ENCODE results near the gene AGAP3.

Gene AGAP3

DNA sequence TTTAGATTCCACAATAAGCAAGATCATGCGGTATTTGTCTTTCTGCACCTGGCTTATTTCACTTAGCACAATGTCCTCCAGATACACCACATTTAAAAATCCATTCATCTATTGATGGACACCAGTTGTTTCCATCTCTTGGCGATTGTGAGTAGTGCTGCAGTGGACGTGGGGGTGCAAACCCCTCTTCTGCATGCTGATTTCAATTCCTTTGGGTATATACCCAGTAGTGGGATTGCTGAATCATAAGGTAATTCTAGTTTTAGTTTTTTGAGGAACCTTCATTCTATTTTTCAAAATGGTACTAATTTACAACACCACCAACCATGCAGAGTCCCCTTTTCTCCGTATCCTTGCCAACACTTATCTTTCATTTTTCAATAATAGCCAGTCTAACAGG lies 102.8 kb downstream of the AGAP3 start:
- DNase-seq, result no peak

DNA sequence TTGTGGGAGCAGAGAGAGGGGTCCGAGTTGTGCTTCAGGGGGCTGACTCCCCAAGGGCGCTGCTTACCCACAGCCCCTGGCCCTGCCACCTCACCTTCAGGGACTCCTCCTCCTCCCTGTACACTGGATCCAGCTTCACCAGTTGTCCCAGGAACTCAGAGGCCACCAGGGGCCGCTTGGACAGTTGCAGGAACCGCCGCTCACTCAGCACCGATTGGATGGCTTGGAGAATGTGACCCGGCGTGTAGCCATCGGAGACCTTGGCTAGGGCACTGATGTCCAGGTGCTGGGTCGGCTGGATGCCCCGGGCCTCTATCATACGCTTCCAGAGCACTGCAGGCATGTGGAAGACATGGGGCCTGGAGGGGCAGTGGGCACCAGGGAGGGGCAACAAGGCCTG lies 105.3 kb downstream of the AGAP3 start:
- no peak for DNase-seq

DNA sequence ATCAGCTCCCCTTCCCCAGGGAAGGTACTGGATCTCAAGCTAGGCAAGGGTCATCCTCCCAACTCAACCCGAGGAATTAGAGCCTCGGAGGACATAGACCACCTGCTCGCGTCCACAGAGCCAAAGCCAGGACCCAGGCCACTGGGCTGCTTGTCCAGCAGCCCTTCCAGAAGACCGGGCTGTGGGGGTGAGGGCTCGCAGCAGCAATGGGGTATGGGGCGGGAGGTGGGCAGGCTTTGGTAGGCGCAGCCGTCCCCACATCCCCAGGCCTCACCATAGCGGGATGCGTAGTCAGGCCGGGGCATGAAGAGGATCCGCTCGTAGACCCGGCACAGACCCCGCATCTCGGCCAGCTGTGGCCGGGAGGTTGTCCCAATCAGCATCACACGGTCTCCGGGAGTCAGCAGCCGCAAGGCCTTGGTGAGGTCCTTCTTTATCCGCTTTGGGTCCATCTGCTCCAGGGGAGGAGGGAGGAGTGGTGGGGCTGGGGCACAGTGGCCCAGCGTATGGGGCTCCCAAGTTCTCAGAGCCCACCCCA lies 105.8 kb downstream of the AGAP3 start:
- DNase-seq, result no peak

DNA sequence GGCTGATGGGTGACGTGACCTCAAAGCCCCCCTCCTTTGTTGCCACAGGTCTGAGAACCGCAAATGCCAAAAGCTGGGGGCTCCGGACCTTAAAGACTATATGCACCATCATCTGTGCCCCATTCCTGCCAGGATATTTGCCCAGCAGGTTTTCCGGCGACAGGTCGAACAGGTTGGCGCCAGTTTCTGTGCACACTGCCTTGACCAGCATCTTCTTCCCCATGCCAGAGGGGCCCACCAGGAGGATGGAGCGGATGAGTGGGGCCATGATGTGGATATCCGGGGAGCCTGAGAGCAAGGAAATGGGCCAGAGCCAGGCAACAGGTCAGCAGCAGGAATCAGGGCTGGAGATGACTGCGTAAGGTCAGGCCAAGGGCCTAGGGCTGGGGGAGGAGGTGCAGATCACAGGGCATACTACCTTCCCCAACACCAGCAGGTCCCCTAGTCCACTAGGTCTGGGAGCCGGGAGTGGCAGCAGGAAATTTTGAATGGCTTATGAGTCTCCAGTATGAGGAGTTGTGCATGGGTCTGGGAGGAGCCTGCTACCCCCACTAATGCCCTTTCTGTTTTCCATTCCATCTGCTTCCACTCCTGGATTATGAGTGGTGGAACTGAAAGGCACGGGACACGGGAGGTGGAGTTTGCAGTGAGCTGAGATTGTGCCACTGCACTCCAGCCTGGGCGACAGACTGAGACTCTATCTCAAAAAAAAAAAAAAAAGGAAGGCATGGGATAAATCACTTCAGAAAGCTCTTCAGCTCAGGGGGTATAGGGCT lies 107.1 kb downstream of the AGAP3 start:
- DNase-seq, result no peak

Data from eye (tissue), 1 donor.